GM19099 (cell line): Measurements from ENCODE around the gene RHOBTB1.

Experiments used
- POLR2A ChIP-seq: IDR thresholded peaks from 3 replicates; pipeline ENCODE4 v1.6.1; 2011; ENCODE audit warnings: low read depth; ENCODE audit not compliant: insufficient read length; ENCODE audit errors: extremely low read depth

RHOBTB1 gene

GRCh38 chr10:60944058-60944909, at the start of gene RHOBTB1:
Gene RHOBTB1, minus strand, starts transcription at chr10:60944185. Its CDS starts 32,643 bp downstream, at chr10:60911542.
- no peak for TF ChIP-seq POLR2A

GRCh38 chr10:60992636-60993035, 48.7 kb upstream of the RHOBTB1 start:
- TF ChIP-seq POLR2A = no peak

- TF ChIP-seq POLR2A = no peak
Observed at GRCh38 chr10:60990663-60991062, 46.7 kb upstream of the RHOBTB1 start.

GRCh38 chr10:60989400-60989876, 45.5 kb upstream of the RHOBTB1 start:
- no peak for TF ChIP-seq POLR2A

- TF ChIP-seq POLR2A = no peak
Observed at GRCh38 chr10:60986791-60987190, 42.8 kb upstream of the RHOBTB1 start.

GRCh38 chr10:60985951-60986350, 42.0 kb upstream of the RHOBTB1 start:
- no peak for TF ChIP-seq POLR2A

GRCh38 chr10:60980997-60981396, 37.0 kb upstream of the RHOBTB1 start:
- TF ChIP-seq POLR2A = no peak

- no peak for TF ChIP-seq POLR2A
Observed at GRCh38 chr10:60979667-60980104, 35.7 kb upstream of the RHOBTB1 start.

GRCh38 chr10:60978287-60979115, 34.5 kb upstream of the RHOBTB1 start:
- no peak for TF ChIP-seq POLR2A

- no peak for TF ChIP-seq POLR2A
Observed at GRCh38 chr10:60977161-60978122, 33.5 kb upstream of the RHOBTB1 start.

GRCh38 chr10:60976687-60977086, 32.7 kb upstream of the RHOBTB1 start:
- TF ChIP-seq POLR2A = no peak

GRCh38 chr10:60975716-60976115, 31.7 kb upstream of the RHOBTB1 start:
- no peak for TF ChIP-seq POLR2A

- TF ChIP-seq POLR2A = no peak
Observed at GRCh38 chr10:60974463-60975149, 30.6 kb upstream of the RHOBTB1 start.

GRCh38 chr10:60973086-60973485, 29.1 kb upstream of the RHOBTB1 start:
- no peak for TF ChIP-seq POLR2A

- TF ChIP-seq POLR2A = no peak
Observed at GRCh38 chr10:60970526-60970925, 26.5 kb upstream of the RHOBTB1 start.

- TF ChIP-seq POLR2A = no peak
Observed at GRCh38 chr10:60968504-60968903, 24.5 kb upstream of the RHOBTB1 start.
